SU-DHL-6 (cell line): ENCODE results near the gene HLA-DOA.

ENCODE experiments used
- EZH2phosphoT487 ChIP-seq: fragments of 200-600 bp; sonication (generic), shearing (Covaris generic); conservative IDR thresholded peaks from 2 replicates; pipeline ENCODE4 v1.6.1; 2018; ENCODE audit warnings: mild to moderate bottlenecking, antibody characterized with exemption, low read length, moderate library complexity, mixed read lengths
- TF ChIP-seq, protein P1 (sequence below): fragments of 200-600 bp; sonication (generic); IDR thresholded peaks from one replicate; pipeline ENCODE4 v1.5.1; 2017; ENCODE audit warnings: antibody characterized with exemption, mild to moderate bottlenecking, low read length, moderate library complexity; ENCODE audit not compliant: insufficient read depth, poor library complexity, severe bottlenecking

DNA sequence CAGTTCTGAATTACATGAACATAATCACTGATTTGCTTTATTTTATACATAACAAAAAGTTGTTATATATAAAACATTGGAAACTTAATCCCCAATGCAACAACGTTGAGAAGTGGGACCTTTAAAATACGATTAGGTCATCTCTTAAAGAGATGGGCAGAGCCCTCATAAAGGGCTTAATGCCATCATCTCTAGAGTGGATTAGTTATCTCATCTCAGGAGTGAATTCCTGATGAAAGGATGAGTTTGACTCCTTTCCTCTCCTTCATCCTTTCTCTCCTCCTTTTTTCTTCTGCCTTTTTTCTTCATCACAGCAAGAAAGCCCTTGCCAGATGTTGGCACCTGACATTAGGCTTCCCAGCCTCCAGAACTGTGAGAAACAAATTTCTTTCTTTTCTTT, 13.9 kb downstream of the HLA-DOA start:
- TF ChIP-seq, protein P1, sequence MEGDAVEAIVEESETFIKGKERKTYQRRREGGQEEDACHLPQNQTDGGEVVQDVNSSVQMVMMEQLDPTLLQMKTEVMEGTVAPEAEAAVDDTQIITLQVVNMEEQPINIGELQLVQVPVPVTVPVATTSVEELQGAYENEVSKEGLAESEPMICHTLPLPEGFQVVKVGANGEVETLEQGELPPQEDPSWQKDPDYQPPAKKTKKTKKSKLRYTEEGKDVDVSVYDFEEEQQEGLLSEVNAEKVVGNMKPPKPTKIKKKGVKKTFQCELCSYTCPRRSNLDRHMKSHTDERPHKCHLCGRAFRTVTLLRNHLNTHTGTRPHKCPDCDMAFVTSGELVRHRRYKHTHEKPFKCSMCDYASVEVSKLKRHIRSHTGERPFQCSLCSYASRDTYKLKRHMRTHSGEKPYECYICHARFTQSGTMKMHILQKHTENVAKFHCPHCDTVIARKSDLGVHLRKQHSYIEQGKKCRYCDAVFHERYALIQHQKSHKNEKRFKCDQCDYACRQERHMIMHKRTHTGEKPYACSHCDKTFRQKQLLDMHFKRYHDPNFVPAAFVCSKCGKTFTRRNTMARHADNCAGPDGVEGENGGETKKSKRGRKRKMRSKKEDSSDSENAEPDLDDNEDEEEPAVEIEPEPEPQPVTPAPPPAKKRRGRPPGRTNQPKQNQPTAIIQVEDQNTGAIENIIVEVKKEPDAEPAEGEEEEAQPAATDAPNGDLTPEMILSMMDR, result no peak
- no peak for TF ChIP-seq EZH2phosphoT487
